Measurements from ENCODE around the gene EPS15. TPM values are rescaled to one million over a fixed set of nuclear protein-coding genes. Genes with fewer than 3 reads are reported as not detected.

The EPS15 gene
- polyA plus RNA-seq, 1 of the 3 experiments (the other 2 are of a cell fraction) = 17.0 TPM

GRCh38 chr1:51464828-51465227 lies 54.2 kb downstream of the EPS15 start:
- Histone ChIP-seq H4K20me1 (ENCODE audit: insufficient read depth) (no peaks in the 10 kb centered on the region), H3K9me2 (no peaks in the 10 kb centered on the region), H3K4me3 (ENCODE audit: low read depth in 2 of 2, low read length in 1 of 2) (no peak overlapping the region), H3K4me2 (no peak overlapping the region), H3K27me3 (ENCODE audit: insufficient read depth) (no peaks in the 10 kb centered on the region), H2AFZ (ENCODE audit: low read depth) (no peak overlapping the region), H3K36me3 (replicated peaks in 1 of 2; ENCODE audit: control insufficient read depth in 1 of 2, insufficient read depth in 2 of 2, low read length in 1 of 2) (peaks cover 21 to 64% of the 10 kb centered on the region in 2 experiments), H3K9me3 (no peaks in the 10 kb centered on the region), H3K79me2 (ENCODE audit: insufficient read depth) (peaks cover 11% of the 10 kb centered on the region), H3K4me1 (ENCODE audit: control insufficient read depth in 1 of 2, insufficient read depth in 2 of 2, low read depth in 1 of 2, low read length in 1 of 2) (peaks cover 0 to 5% of the 10 kb centered on the region in 2 experiments; a peak in 1 of 4 replicates), H3F3A (replicated peaks; ENCODE audit: insufficient read depth) (peaks cover 8% of the 10 kb centered on the region), H3K9ac (no peak overlapping the region), H3K27ac (ENCODE audit: low read depth in 2 of 2, low read length in 1 of 2) (no peak overlapping the region)
- ChIA-PET CTCF (no interaction called here), POLR2A (no interaction called here)
- WGBS (ENCODE audit: low lambda C conversion rate) = 94% methylated on average over 3 of the region's 3 CpGs
- TF ChIP-seq NRF1 (IDR thresholded peaks at IDR 0.05; ENCODE audit: low read depth, low read length) (no peak), CHD2 (IDR thresholded peaks at IDR 0.05; ENCODE audit: low read length, partially characterized antibody) (no peak), EZH2phosphoT487 (IDR thresholded peaks at IDR 0.05; ENCODE audit: borderline replicate concordance, low read depth) (no peak), FOXM1 (IDR thresholded peaks at IDR 0.05; ENCODE audit: low read depth) (no peak), TAF1 (IDR thresholded peaks at IDR 0.05; ENCODE audit: borderline replicate concordance, low read depth, low read length) (no peak)
- DNase-seq = no peak

GRCh38 chr1:51463561-51463960 lies 55.5 kb downstream of the EPS15 start:
- no peaks in the 10 kb centered on the region for H4K20me1 ChIP-seq (ENCODE audit: insufficient read depth)
- no peak overlapping the region for H3K4me2 ChIP-seq
- H3K27me3 ChIP-seq (ENCODE audit: insufficient read depth) = no peaks in the 10 kb centered on the region
- no peak overlapping the region for H3K4me3 ChIP-seq (ENCODE audit: low read depth in 2 of 2, low read length in 1 of 2)
- no peak for DNase-seq
- H3K4me1 ChIP-seq (ENCODE audit: control insufficient read depth in 1 of 2, insufficient read depth in 2 of 2, low read depth in 1 of 2, low read length in 1 of 2) = peaks cover 0 to 5% of the 10 kb centered on the region in 2 experiments; a peak in 1 of 4 replicates
- no peak overlapping the region for H2AFZ ChIP-seq (ENCODE audit: low read depth)
- peaks cover 8% of the 10 kb centered on the region for H3F3A ChIP-seq (replicated peaks; ENCODE audit: insufficient read depth)
- H3K9me3 ChIP-seq = no peaks in the 10 kb centered on the region
- no peak for TF ChIP-seq USF2 (IDR thresholded peaks at IDR 0.05; ENCODE audit: borderline replicate concordance, low read depth, low read length)
- no peak for TF ChIP-seq PBX3 (IDR thresholded peaks at IDR 0.05)
- TF ChIP-seq EP300 (IDR thresholded peaks at IDR 0.05; ENCODE audit: borderline replicate concordance in 1 of 2, low read depth in 1 of 2, low read length in 1 of 2) = no peak
- no peak for TF ChIP-seq RFX5 (IDR thresholded peaks at IDR 0.05; ENCODE audit: low read length)
- TF ChIP-seq MXI1 (IDR thresholded peaks at IDR 0.05; ENCODE audit: low read depth, low read length) = no peak
- no peak for TF ChIP-seq GABPA (IDR thresholded peaks at IDR 0.05; ENCODE audit: low read depth)
- TF ChIP-seq SIN3A (IDR thresholded peaks at IDR 0.05; ENCODE audit: borderline replicate concordance, low read depth, low read length) = no peak
- TF ChIP-seq RXRA (IDR thresholded peaks at IDR 0.05; ENCODE audit: borderline replicate concordance, low read depth) = no peak
- TF ChIP-seq MAX (IDR thresholded peaks at IDR 0.05; ENCODE audit: low read depth) = no peak
- no peak for TF ChIP-seq TCF12 (IDR thresholded peaks at IDR 0.05)
- no peak for TF ChIP-seq JUND (IDR thresholded peaks at IDR 0.05)
- TF ChIP-seq RCOR1 (IDR thresholded peaks at IDR 0.05; ENCODE audit: low read length) = no peak
- no peak for TF ChIP-seq NFIC (IDR thresholded peaks at IDR 0.05; ENCODE audit: borderline replicate concordance)
- no peak for TF ChIP-seq CTCF (IDR thresholded peaks at IDR 0.05)
- TF ChIP-seq FOXJ3 (CRISPR knock-in tag; IDR thresholded peaks at IDR 0.05) = no peak
- no peak for TF ChIP-seq USF1 (IDR thresholded peaks at IDR 0.05; ENCODE audit: borderline replicate concordance, low read depth)
- no peak for TF ChIP-seq FOSL2 (IDR thresholded peaks at IDR 0.05; ENCODE audit: borderline replicate concordance, low read depth)
- peaks cover 29 to 66% of the 10 kb centered on the region in 2 experiments for H3K36me3 ChIP-seq (replicated peaks in 1 of 2; ENCODE audit: control insufficient read depth in 1 of 2, insufficient read depth in 2 of 2, low read length in 1 of 2)
- peaks cover 11% of the 10 kb centered on the region; the same call in 1 of the 2 replicates for H3K79me2 ChIP-seq (ENCODE audit: insufficient read depth)
- H3K9me2 ChIP-seq = no peaks in the 10 kb centered on the region
- ChIA-PET CTCF (interaction anchor here (0.7 kb wide), 1 partner anchor 40 kb away, joined by 3 read pairs; no protein-coding TSS in a partner anchor), POLR2A (no interaction called here)
- 94% methylated on average over 1 of the region's 1 CpG for WGBS (ENCODE audit: low lambda C conversion rate)
- H3K9ac ChIP-seq = no peak overlapping the region
- peak overlapping the region in 1 of 2 experiments; percentile 52; a peak in 2 of 4 replicates for H3K27ac ChIP-seq (ENCODE audit: low read depth in 2 of 2, low read length in 1 of 2)

Data from SK-N-SH (cell line).